Spleen (tissue), 11 donors: ENCODE results near the gene ADARB1. TPM values are rescaled to one million over a fixed set of nuclear protein-coding genes. Genes with fewer than 3 reads are reported as not detected.

Experiments used
- DNase-seq: peaks from one replicate; pipeline ENCODE4 v3.0.0-alpha.2; 2020
- H3K27ac ChIP-seq, 8 donors: fragments of 200-600 bp; sonication (generic) in 7 of 8; 1 replicate in 4 of 8; 2 replicates in 4 of 8; pipeline versions ENCODE4 v1.5.0 to v1.8.0; 2016 to 2021; ENCODE audit warnings: inconsistent platforms in 4 of 8, mild to moderate bottlenecking in 4 of 8, moderate library complexity in 1 of 8
- H3K27me3 ChIP-seq, 7 donors: fragments of 200-600 bp; sonication (generic) in 6 of 7; replicated peaks in 1 of 7; 1 replicate in 4 of 7; 2 replicates in 3 of 7; pipeline versions ENCODE4 v1.5.0 to v1.8.0; 2016 to 2021; ENCODE audit warnings: inconsistent platforms in 3 of 7, mild to moderate bottlenecking in 1 of 7
- H3K36me3 ChIP-seq, 6 donors: fragments of 200-600 bp; sonication (generic) in 5 of 6; 1 replicate in 4 of 6; 2 replicates in 2 of 6; pipeline versions ENCODE4 v1.5.0 to v1.8.0; 2016 to 2021; ENCODE audit warnings: inconsistent platforms in 2 of 6
- H3K4me1 ChIP-seq, 6 donors: fragments of 200-600 bp; sonication (generic) in 5 of 6; 1 replicate in 3 of 6; 2 replicates in 3 of 6; pipeline versions ENCODE4 v1.5.0 to v1.8.0; 2016 to 2021; ENCODE audit warnings: inconsistent platforms in 3 of 6
- H3K4me3 ChIP-seq, 8 donors: fragments of 200-600 bp; sonication (generic) in 7 of 8; 1 replicate in 4 of 8; 2 replicates in 4 of 8; pipeline versions ENCODE4 v1.5.0 to v1.8.0; 2016 to 2021; ENCODE audit warnings: inconsistent platforms in 4 of 8, mild to moderate bottlenecking in 4 of 8, moderate library complexity in 2 of 8
- H3K9me3 ChIP-seq, 8 donors: fragments of 200-600 bp; sonication (generic) in 7 of 8; 1 replicate in 4 of 8; 2 replicates in 4 of 8; pipeline versions ENCODE4 v1.5.0 to v1.8.0; 2016 to 2021; ENCODE audit warnings: inconsistent platforms in 4 of 8
- POLR2A ChIP-seq, 3 donors: fragments of 450-650 bp; IDR thresholded peaks; one replicate each; pipeline ENCODE4 v1.5.1; 2017; ENCODE audit warnings: antibody characterized with exemption in 3 of 3, mild to moderate bottlenecking in 1 of 3
- POLR2AphosphoS5 ChIP-seq, 3 donors: sonication (generic); formaldehyde crosslinking; IDR thresholded peaks; one replicate each; pipeline ENCODE4 v1.5.1; 2017; ENCODE audit warnings: antibody characterized with exemption in 3 of 3
- WGBS, 5 donors: extraction: QIAGEN DNeasy Blood & Tissue Kit in 3 of 5; methylation state at CpG; one replicate each; pipeline versions ENCODE4 v1.1.5 to v1.1.7; 2013 to 2018; 5-methylcytosine and 5-hydroxymethylcytosine counted together
- intact Hi-C: fragments of 100-400 bp; cut with DNase I; formaldehyde crosslinking; loops from one replicate; pipeline ENCODE4 v1.15.0; 2023; ENCODE audit warnings: low total_unique reads
- polyA plus RNA-seq, 3 donors: library from polyadenylated mRNA; stranded (reverse); fragments of 200-250 nt; gene quantifications; one replicate each; pipeline ENCODE4 v1.2.1, GENCODE V29; 2013
- total RNA-seq, 7 donors: library from RNA; depleted of rRNA in 3 of 7; stranded (reverse); fragments of >200 nt in 3 of 7; fragmentation: NEBNext Ultra II Directional in 4 of 7; extraction: Animal tissue kit (Norgen Biotek cat#: 25700) in 4 of 7; gene quantifications; one replicate each; pipeline versions ENCODE4 v1.1.0 to v1.2.1, GENCODE V29; 2016 to 2021
- TF ChIP-seq, protein P1 (sequence below), 11 experiments: fragments of 200-600 bp in 7 of 11; fragments of 450-650 bp in 4 of 11; sonication (generic) in 4 of 11; IDR thresholded peaks in 8 of 11; conservative IDR thresholded peaks in 3 of 11; 1 replicate in 7 of 11; 2 replicates in 4 of 11; pipeline versions ENCODE4 v1.4.0 to v1.8.0; 2016 to 2021; ENCODE audit warnings: antibody characterized with exemption in 11 of 11, inconsistent platforms in 4 of 11, mild to moderate bottlenecking in 1 of 11
- donor health status: healthy with polysubstance abuse.
- donor health status: DM: no; HTN: no; CAD: no; lungs with moderate emphysema.
- donor health status: DM: no; HTN: no; CAD: no.
- donor health status: Bipolar disorder and iron deficiency.
- donor health status: healthy.
- donor health status: DM: no; HTN: no; CAD: no.
- donor health status: DM: yes; HTN: yes; CAD: no.

ADARB1 gene
- total and polyA plus RNA-seq, 10 donors: 9.1 to 50.8 (median 29.0) TPM

DNA sequence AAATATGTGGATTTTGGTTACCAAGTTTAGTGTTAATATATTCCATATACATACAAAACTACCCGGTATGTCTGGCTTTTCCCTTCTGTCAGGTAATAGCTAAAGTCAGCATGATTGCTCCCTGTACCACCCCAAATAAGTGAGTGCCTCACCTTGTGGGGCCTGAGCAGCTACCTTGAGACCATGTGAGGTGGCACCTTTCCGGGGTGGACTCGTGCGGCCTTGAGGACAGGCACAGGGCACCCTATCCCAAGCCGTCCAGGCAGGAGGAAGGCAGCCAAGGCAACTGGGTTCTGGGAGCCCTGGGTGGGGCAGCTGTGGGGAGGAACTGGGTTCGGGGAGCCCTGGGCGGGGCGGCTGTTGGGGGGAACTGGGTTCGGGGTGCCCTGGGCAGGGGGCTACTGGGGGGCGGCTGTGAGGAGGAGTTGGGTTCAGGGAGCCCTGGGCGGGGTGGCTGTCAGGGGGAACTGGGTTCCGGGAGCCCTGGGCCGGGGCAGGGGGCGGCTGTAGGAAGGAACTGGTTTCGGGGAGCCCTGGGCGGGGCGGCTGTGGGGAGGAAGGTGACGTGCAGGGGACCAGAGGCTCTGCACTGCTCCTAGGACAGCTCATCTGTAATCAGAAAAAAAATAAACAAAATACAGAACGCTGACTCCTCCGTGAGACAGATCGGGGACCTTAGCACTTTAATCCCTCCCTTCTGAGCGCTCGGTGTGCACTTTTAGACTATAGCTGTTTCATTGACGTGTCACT lies 150.0 kb downstream of the ADARB1 start:
- no peak for DNase-seq
- peak overlapping the region in 2 of 8 donors; percentile 14 to 69 for H3K27ac ChIP-seq

DNA sequence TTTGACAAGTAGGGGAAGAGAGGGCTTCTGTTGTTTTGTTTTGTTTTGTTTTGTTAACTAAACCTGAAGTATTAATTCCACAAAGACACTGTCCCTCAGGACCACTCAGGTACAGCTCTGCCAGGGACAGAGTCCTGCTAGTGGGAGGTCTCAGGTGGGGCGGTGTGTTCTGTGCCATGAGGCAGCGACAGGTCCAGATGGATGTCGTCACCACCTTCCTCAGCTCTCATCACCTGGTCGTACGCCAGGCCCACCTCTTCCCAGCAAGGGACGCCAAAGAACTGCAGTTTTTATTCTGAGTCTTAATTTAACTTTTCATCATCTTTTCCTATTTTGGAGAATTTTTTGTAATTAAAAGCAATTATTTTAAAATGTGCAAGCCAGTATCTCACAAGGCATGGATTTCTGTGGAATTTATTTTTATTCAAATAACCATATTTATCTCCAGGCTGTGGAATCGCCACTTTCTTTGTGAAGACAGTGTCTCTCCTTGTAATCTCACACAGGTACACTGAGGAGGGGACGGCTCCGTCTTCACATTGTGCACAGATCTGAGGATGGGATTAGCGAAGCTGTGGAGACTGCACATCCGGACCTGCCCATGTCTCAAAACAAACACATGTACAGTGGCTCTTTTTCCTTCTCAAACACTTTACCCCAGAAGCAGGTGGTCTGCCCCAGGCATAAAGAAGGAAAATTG lies 150.8 kb downstream of the ADARB1 start:
- Histone ChIP-seq H3K9me3 (no peaks in the 10 kb centered on the region), H3K4me1 (peaks cover 0 to 30% (median 14%) of the 10 kb centered on the region in 6 donors), H3K27ac (peak overlapping the region in 1 of 8 donors; percentile 69), H3K4me3 (no peak overlapping the region), H3K36me3 (peaks cover 0 to 46% (median 35%) of the 10 kb centered on the region in 6 donors), H3K27me3 (no peaks in the 10 kb centered on the region)
- TF ChIP-seq, protein P1, sequence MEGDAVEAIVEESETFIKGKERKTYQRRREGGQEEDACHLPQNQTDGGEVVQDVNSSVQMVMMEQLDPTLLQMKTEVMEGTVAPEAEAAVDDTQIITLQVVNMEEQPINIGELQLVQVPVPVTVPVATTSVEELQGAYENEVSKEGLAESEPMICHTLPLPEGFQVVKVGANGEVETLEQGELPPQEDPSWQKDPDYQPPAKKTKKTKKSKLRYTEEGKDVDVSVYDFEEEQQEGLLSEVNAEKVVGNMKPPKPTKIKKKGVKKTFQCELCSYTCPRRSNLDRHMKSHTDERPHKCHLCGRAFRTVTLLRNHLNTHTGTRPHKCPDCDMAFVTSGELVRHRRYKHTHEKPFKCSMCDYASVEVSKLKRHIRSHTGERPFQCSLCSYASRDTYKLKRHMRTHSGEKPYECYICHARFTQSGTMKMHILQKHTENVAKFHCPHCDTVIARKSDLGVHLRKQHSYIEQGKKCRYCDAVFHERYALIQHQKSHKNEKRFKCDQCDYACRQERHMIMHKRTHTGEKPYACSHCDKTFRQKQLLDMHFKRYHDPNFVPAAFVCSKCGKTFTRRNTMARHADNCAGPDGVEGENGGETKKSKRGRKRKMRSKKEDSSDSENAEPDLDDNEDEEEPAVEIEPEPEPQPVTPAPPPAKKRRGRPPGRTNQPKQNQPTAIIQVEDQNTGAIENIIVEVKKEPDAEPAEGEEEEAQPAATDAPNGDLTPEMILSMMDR (IDR thresholded peaks at IDR 0.05 in 8 of 11, conservative IDR thresholded peaks at IDR 0.05 in 3 of 11): no peak
- TF ChIP-seq POLR2AphosphoS5 (IDR thresholded peaks at IDR 0.05): no peak
- TF ChIP-seq POLR2A (IDR thresholded peaks at IDR 0.05): no peak
- no peak for DNase-seq
- 94 to 95% (median 95%) methylated on average over 11 of the region's 11 CpGs for WGBS, 5 donors
- intact Hi-C loops: no loop called here

More for the DNA sequence above, 150.0 kb downstream of the ADARB1 start:
- Histone ChIP-seq H3K4me1 (peaks cover 0 to 30% (median 14%) of the 10 kb centered on the region in 6 donors), H3K4me3 (peak overlapping the region in 1 of 8 donors; percentile 40), H3K36me3 (peaks cover 0 to 54% (median 37%) of the 10 kb centered on the region in 6 donors), H3K9me3 (no peaks in the 10 kb centered on the region), H3K27me3 (no peaks in the 10 kb centered on the region)
- WGBS, 5 donors: 77 to 85% (median 83%) methylated on average over 24 of the region's 24 CpGs
- intact Hi-C loops: no loop called here
- TF ChIP-seq POLR2A (IDR thresholded peaks at IDR 0.05) (no peak), POLR2AphosphoS5 (IDR thresholded peaks at IDR 0.05) (no peak)
- TF ChIP-seq, protein P1 (IDR thresholded peaks at IDR 0.05 in 8 of 11, conservative IDR thresholded peaks at IDR 0.05 in 3 of 11): no peak

DNA sequence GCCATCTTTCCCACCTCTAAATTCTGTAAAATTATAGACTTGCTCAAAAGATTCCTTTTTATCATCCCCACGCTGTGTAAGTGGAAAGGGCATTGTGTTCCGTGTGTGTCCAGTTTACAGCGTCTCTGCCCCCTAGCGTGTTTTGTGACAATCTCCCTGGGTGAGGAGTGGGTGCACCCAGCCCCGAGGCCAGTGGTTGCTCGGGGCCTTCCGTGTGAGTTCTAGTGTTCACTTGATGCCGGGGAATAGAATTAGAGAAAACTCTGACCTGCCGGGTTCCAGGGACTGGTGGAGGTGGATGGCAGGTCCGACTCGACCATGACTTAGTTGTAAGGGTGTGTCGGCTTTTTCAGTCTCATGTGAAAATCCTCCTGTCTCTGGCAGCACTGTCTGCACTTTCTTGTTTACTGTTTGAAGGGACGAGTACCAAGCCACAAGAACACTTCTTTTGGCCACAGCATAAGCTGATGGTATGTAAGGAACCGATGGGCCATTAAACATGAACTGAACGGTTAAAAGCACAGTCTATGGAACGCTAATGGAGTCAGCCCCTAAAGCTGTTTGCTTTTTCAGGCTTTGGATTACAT lies 151.5 kb downstream of the ADARB1 start:
- Histone ChIP-seq H3K4me3 (no peak overlapping the region), H3K27ac (peak overlapping the region in 1 of 8 donors; percentile 50), H3K27me3 (no peaks in the 10 kb centered on the region), H3K4me1 (peaks cover 0 to 30% (median 14%) of the 10 kb centered on the region in 6 donors), H3K9me3 (no peaks in the 10 kb centered on the region), H3K36me3 (peaks cover 0 to 39% (median 29%) of the 10 kb centered on the region in 6 donors)
- DNase-seq: no peak
- intact Hi-C loops: no loop called here
- WGBS, 5 donors: 85 to 92% (median 90%) methylated on average over 16 of the region's 16 CpGs
- TF ChIP-seq, protein P1 (IDR thresholded peaks at IDR 0.05 in 8 of 11, conservative IDR thresholded peaks at IDR 0.05 in 3 of 11): no peak
- TF ChIP-seq POLR2A (IDR thresholded peaks at IDR 0.05) (no peak), POLR2AphosphoS5 (IDR thresholded peaks at IDR 0.05) (no peak)
